SK-N-MC (cell line): ENCODE measurements around the gene NME3.

Source experiments
- DNase-seq: peaks from one replicate; pipeline ENCODE4 v3.0.0-alpha.2; 2011; ENCODE audit warnings: low read depth, low spot score
- H3K27ac ChIP-seq: fragments of 200-600 bp; sonication (generic); 2 replicates; pipeline ENCODE4 v1.5.1; 2016; ENCODE audit warnings: mixed run types
- H3K36me3 ChIP-seq: fragments of 200-600 bp; sonication (generic); 2 replicates; pipeline ENCODE4 v1.6.1; 2017; ENCODE audit warnings: antibody characterized with exemption, low read length, mixed read lengths; ENCODE audit not compliant: insufficient read depth
- H3K4me3 ChIP-seq: fragments of 200-600 bp; sonication (generic); 2 replicates; pipeline ENCODE4 v1.5.1; 2016
- H3K9ac ChIP-seq: fragments of 200-600 bp; sonication (generic); 2 replicates; pipeline ENCODE4 v1.8.0; 2017; ENCODE audit warnings: mixed run types, mixed read lengths; ENCODE audit not compliant: insufficient read length
- H3K9me3 ChIP-seq: fragments of 200-600 bp; sonication (generic); 2 replicates; pipeline ENCODE4 v1.6.1; 2017; ENCODE audit warnings: low read depth, mild to moderate bottlenecking, antibody characterized with exemption, low read length, moderate library complexity, mixed read lengths
- EZH2 ChIP-seq: fragments of 200-600 bp; sonication (generic); IDR thresholded peaks from one replicate; pipeline ENCODE4 v1.6.1; 2017; ENCODE audit warnings: antibody characterized with exemption
- FOXP2 ChIP-seq: optimal IDR thresholded peaks from 2 replicates; pipeline ENCODE3; 2011; ENCODE audit warnings: mild to moderate bottlenecking, moderate library complexity; ENCODE audit not compliant: insufficient read depth; ENCODE audit errors: extremely low read length, control extremely low read depth
- POLR2AphosphoS5 ChIP-seq: IDR thresholded peaks from 2 replicates; pipeline ENCODE4 v1.6.1; 2012; ENCODE audit warnings: mild to moderate bottlenecking, low read depth, low read length, borderline replicate concordance

NME3 gene

GRCh38 chr16:1763521-1764511 is 7.5 kb downstream of the NME3 start:
- H3K36me3 ChIP-seq: no peaks in the 10 kb centered on the region; the same call in 1 of the 2 replicates
- H3K4me3 ChIP-seq: no peak overlapping the region
- no peaks in the 10 kb centered on the region for H3K9me3 ChIP-seq
- H3K9ac ChIP-seq: no peak overlapping the region
- no peak overlapping the region for H3K27ac ChIP-seq
- DNase-seq: no peak
- no peak for TF ChIP-seq EZH2
- TF ChIP-seq FOXP2: no peak

DNA sequence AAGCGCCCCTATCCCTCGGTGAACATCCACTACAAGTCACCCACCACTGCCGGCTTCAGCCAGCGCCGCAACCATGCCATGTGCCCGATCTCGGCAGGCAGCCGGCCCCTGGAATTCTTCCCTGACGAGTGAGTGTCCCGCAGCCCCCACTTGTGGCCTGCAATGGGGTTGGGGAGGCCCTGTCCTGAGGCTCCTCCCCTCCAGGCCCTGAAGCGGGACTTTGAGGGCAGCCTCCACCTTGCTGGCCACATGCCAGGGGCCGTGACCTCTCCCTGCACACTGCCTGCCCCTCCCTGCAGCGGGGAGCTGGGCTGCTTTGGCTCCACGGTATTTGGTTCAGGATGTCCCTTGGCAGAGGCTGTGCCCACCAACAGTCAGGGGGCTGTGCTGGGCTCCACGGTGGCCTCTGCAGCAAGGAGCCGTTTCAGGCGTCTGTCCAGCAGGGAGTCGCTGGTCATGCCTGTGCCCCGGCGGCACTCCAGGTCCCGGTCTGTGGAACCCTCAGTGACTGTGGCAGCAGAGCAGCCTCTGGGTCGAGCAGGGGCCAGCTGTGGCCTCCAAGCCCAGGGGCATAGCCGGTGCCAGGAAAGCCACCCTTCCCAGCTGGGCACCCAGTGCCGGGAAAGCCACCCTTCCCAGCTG is 8.3 kb downstream of the NME3 start:
- TF ChIP-seq EZH2 (no peak), POLR2AphosphoS5 (no peak), FOXP2 (no peak)
- Histone ChIP-seq H3K4me3 (no peak overlapping the region), H3K9me3 (no peaks in the 10 kb centered on the region), H3K9ac (no peak overlapping the region), H3K27ac (no peak overlapping the region), H3K36me3 (no peaks in the 10 kb centered on the region; the same call in 1 of the 2 replicates)
- DNase-seq: no peak

GRCh38 chr16:1762196-1762878 is 9.0 kb downstream of the NME3 start:
- H3K4me3 ChIP-seq: no peak overlapping the region
- no peak for DNase-seq
- no peaks in the 10 kb centered on the region; the same call in 1 of the 2 replicates for H3K36me3 ChIP-seq
- no peak overlapping the region for H3K27ac ChIP-seq
- no peak overlapping the region for H3K9ac ChIP-seq
- TF ChIP-seq EZH2 (no peak), POLR2AphosphoS5 (no peak), FOXP2 (no peak)
- no peaks in the 10 kb centered on the region for H3K9me3 ChIP-seq

DNA sequence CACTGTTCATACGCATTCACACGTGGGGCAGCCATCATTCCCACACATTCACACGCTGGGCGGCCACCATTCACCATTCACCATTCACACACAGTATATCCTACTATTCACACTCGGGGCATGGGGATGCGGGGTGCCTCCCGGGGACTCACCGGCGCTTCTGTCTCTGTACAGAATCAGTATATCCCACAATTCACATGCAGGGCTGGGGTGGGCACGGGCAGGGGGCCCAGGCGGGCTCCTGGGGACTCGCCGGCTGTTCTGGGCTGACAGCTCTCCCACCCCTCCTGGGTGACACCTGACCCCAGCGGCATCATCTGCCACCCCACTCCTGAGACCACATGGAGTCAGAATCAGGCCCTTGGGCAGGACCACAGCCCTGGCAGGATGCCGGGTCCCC is 9.6 kb downstream of the NME3 start:
- no peak overlapping the region for H3K4me3 ChIP-seq
- TF ChIP-seq POLR2AphosphoS5 (no peak), EZH2 (no peak), FOXP2 (no peak)
- H3K27ac ChIP-seq: no peak overlapping the region
- DNase-seq: no peak
- no peaks in the 10 kb centered on the region for H3K36me3 ChIP-seq
- no peaks in the 10 kb centered on the region for H3K9me3 ChIP-seq
- H3K9ac ChIP-seq: no peak overlapping the region

DNA sequence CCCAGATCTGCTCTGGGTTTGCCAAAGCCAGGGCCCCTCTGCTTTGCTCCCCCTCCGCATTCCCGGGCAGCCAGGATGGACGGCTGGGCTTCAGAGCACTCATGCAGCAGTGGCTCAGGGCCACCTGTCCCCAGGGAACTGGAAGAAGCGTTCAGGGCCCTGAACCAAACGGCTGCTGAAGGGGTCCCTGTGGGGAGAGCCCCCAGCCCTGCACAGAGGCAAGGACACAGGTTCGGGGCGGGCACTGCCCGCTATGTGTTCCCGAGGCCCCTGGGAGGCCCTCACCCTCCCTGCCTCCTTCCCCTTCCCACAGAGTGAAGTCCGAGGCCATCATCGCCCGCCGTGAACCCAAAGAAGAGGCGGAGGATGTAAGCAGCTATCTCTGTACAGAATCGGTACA is 10.4 kb downstream of the NME3 start:
- no peak overlapping the region for H3K27ac ChIP-seq
- no peaks in the 10 kb centered on the region for H3K36me3 ChIP-seq
- no peak overlapping the region for H3K9ac ChIP-seq

GRCh38 chr16:1759511-1759910 is 11.8 kb downstream of the NME3 start:
- Histone ChIP-seq H3K27ac (no peak overlapping the region), H3K9me3 (no peaks in the 10 kb centered on the region), H3K36me3 (no peaks in the 10 kb centered on the region), H3K4me3 (no peak overlapping the region), H3K9ac (no peak overlapping the region)
- TF ChIP-seq EZH2 (no peak), FOXP2 (no peak), POLR2AphosphoS5 (no peak)
- DNase-seq: no peak

More for the DNA sequence above, 10.4 kb downstream of the NME3 start:
- H3K4me3 ChIP-seq: no peak overlapping the region
- DNase-seq: no peak
- no peak for TF ChIP-seq FOXP2
- no peaks in the 10 kb centered on the region for H3K9me3 ChIP-seq

DNA sequence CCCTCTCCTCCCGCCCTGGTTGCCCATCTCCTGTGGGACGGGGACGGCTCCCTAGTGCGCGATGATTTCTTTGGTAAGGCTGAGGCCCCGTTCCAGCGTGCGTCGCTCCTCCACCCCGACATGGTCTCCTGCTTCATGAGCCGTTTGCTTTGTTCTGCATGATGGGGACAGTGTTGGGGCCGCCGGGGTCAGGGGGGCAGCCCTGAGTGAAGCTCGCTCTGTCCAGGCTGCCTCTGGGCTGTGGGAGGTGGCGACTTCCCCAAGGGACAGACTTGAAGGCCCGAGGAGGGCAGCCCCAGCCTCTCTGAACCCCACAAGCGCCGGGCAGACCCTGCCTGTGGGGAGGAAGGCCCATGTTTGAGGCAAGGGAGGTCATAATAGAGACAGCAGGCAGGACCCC is 12.4 kb downstream of the NME3 start:
- no peak overlapping the region for H3K9ac ChIP-seq
- H3K27ac ChIP-seq: no peak overlapping the region
- H3K36me3 ChIP-seq: no peaks in the 10 kb centered on the region
- TF ChIP-seq EZH2: no peak
- no peak for TF ChIP-seq FOXP2
- TF ChIP-seq POLR2AphosphoS5: no peak
- no peak overlapping the region for H3K4me3 ChIP-seq
- H3K9me3 ChIP-seq: no peaks in the 10 kb centered on the region
- DNase-seq: no peak
